HUES64 (cell line): Measurements from ENCODE around the gene RIIAD1.
"Not testable (repeated sequence)": the region's sequence is repeated elsewhere in the genome, so short reads cannot be mapped to it uniquely, and the experiment has no call there.

Experiments used
- H3K27ac ChIP-seq: 2 replicates; pipeline ENCODE4 v1.7.0; 2013; ENCODE audit warnings: low read depth, low read length, inconsistent platforms
- H3K27me3 ChIP-seq: 2 replicates; pipeline ENCODE4 v1.6.1; 2013; ENCODE audit warnings: mild to moderate bottlenecking, low read length; ENCODE audit not compliant: insufficient read depth
- H3K36me3 ChIP-seq: 2 replicates; pipeline ENCODE4 v1.6.1; 2013; ENCODE audit warnings: mild to moderate bottlenecking, low read length; ENCODE audit not compliant: insufficient read depth
- H3K4me1 ChIP-seq: 2 replicates; pipeline ENCODE4 v1.6.1; 2013; ENCODE audit warnings: mild to moderate bottlenecking, low read length, moderate library complexity; ENCODE audit not compliant: insufficient read depth
- H3K4me3 ChIP-seq: 2 replicates; pipeline ENCODE4 v1.5.1; 2013; ENCODE audit warnings: mild to moderate bottlenecking, low read length, moderate library complexity
- H3K9ac ChIP-seq: 2 replicates; pipeline ENCODE4 v1.6.1; 2013; ENCODE audit warnings: mild to moderate bottlenecking, low read depth, low read length
- H3K9me3 ChIP-seq: 2 replicates; pipeline ENCODE4 v1.6.1; 2013; ENCODE audit warnings: low read depth, low read length; ENCODE audit not compliant: insufficient read depth
- WGBS: fragments of 150-250, 120-280 bp; methylation state at CpG from one replicate; pipeline ENCODE4 v1.1.7; 2013; ENCODE audit warnings: missing lambda C conversion rate; 5-methylcytosine and 5-hydroxymethylcytosine counted together

The RIIAD1 gene

DNA sequence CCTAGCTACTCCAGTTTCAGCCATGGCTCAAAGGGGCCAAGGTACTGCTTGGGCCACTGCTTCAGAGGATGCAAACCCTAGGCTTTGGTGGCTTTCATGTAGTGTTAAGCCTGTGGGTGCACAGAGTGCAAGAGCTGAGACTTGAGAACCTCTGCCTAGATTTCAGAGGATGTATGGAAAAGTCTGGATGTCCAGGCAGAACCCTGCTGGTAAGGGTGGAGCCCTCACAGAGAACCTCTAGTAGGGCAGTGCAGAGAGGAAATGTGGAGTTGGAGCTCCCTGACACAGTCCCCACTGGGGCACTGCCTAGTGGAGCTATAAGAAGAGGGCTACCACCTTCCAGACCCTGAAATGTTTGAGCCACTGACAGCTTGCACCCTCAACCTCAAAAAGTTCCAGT is 16.2 kb downstream of the RIIAD1 start:
- no peaks in the 10 kb centered on the region for H3K4me1 ChIP-seq
- H3K36me3 ChIP-seq, result no peaks in the 10 kb centered on the region
- peaks cover 19% of the 10 kb centered on the region for H3K9me3 ChIP-seq
- H3K27ac ChIP-seq, result no peak overlapping the region; the same call in 1 of the 2 replicates
- H3K27me3 ChIP-seq, result no peaks in the 10 kb centered on the region
- no peak overlapping the region for H3K4me3 ChIP-seq
- H3K9ac ChIP-seq, result no peak overlapping the region

DNA sequence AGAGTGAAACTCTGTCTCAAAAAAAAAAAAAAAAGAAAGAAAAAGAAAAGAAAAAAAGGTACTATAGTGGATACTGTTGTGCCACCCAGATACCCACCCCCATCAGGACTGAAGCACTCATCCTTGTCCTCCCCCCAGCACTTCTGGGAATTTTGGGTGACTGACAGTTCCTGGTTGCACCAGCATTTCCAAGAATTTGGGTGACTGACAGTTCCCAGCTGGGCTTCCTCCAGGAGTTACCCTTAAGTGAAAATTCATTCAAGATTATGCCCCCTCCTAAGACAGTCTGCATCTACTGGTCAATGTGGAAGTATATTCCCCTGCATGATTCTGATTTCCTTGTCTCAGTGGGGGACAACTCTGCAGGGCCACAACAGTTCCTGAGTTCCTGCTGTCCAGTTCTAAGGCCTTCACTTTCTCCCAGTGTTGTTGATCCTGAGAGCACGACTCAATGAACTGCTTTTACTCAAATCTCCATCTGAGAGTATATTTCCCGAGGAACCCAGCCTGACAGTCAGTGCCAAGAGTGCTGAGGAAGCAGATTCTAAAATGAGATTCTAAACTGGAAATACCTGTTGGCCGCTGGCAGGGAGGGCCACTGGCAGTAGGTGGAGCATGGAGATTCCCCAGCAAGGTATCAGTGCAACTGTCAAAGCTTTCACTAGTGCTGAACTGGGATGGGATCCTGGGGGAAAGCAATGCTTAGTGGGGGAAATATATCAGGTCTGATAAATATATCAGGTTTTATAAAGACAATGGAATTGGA is 18.5 kb downstream of the RIIAD1 start:
- no peak overlapping the region for H3K9ac ChIP-seq
- no peak overlapping the region for H3K4me3 ChIP-seq
- peaks cover 19% of the 10 kb centered on the region for H3K9me3 ChIP-seq
- H3K36me3 ChIP-seq, result no peaks in the 10 kb centered on the region
- H3K4me1 ChIP-seq, result no peaks in the 10 kb centered on the region
- WGBS, result 93% methylated on average over 3 of the region's 3 CpGs
- no peak overlapping the region for H3K27ac ChIP-seq
- H3K27me3 ChIP-seq, result peaks cover 16% of the 10 kb centered on the region

DNA sequence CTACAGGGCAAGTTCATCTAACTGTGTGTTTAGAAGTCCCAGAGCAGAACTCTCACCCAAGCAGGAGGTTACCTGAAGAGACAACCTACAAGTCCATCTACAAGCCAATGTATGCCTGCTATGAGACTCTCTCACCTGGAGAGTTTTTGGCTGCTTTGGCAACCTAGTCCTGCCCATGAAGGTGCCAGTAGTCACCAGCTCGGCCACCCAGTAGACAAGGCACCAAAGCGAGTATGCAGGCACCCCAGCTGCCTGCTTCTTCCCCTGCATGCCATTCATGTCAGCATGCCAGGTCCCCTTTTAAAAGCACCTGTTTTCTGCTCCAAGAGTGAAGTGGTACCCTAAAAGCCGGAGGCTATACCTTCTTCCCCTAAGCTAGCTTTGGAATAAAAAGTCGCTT is 20.2 kb downstream of the RIIAD1 start:
- no peak overlapping the region for H3K27ac ChIP-seq
- H3K36me3 ChIP-seq, result no peaks in the 10 kb centered on the region
- WGBS, result 92% methylated on average over 4 of the region's 4 CpGs
- H3K9me3 ChIP-seq, result peaks cover 19% of the 10 kb centered on the region
- no peak overlapping the region for H3K9ac ChIP-seq
- H3K4me3 ChIP-seq, result no peak overlapping the region
- H3K4me1 ChIP-seq, result no peaks in the 10 kb centered on the region
- H3K27me3 ChIP-seq, result peaks cover 21% of the 10 kb centered on the region

DNA sequence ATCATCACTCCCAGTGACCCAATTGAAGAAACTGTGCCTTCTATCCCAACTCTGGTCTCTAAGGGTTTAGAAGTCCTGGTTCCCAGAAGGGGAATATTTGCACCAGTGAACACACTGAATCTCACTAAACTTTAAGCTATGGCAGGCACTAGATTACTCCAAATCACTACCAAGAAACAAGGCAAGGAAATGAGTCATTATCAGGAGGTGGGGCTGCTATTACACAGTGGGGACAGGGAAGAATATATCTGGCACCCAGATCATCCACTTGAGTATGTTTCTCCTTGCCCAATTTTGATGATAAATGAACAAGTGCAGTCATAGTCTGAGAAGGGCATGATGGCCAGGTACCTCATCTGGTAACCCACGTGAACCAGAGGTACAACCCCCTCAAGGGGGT is 35.0 kb downstream of the RIIAD1 start:
- 96% methylated on average over 1 of the region's 1 CpG for WGBS

DNA sequence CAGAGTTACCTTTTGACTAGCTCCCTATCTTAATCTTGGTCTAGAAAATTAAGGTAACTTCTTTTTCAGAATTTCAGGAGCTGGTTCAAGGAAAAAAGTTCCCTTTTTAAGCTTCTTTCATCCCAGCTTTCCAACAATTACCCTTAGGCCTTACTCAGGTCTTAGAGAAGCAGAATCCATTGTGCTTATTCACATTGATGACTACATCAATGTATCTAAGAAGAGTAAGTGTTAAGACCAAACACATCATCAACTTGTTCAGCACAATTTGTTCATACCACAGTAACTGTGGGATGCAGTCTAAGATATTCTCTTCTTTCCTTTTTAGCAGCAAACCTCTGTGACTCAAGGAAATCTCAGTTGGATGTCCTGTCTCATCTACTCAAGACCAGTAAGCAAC is 37.9 kb downstream of the RIIAD1 start:
- no peaks in the 10 kb centered on the region for H3K27me3 ChIP-seq
- H3K9me3 ChIP-seq, result no peaks in the 10 kb centered on the region
- H3K4me1 ChIP-seq, result peaks cover 11% of the 10 kb centered on the region
- H3K27ac ChIP-seq, result no peak overlapping the region
- no peak overlapping the region for H3K4me3 ChIP-seq
- H3K9ac ChIP-seq, result no peak overlapping the region
- H3K36me3 ChIP-seq, result peaks cover 44% of the 10 kb centered on the region

More for the DNA sequence above, 35.0 kb downstream of the RIIAD1 start:
- no peaks in the 10 kb centered on the region for H3K9me3 ChIP-seq
- no peak overlapping the region for H3K27ac ChIP-seq
- H3K4me1 ChIP-seq, result no peaks in the 10 kb centered on the region
- no peak overlapping the region for H3K9ac ChIP-seq
- H3K4me3 ChIP-seq, result no peak overlapping the region
- H3K36me3 ChIP-seq, result peaks cover 34% of the 10 kb centered on the region
- H3K27me3 ChIP-seq, result no peaks in the 10 kb centered on the region

DNA sequence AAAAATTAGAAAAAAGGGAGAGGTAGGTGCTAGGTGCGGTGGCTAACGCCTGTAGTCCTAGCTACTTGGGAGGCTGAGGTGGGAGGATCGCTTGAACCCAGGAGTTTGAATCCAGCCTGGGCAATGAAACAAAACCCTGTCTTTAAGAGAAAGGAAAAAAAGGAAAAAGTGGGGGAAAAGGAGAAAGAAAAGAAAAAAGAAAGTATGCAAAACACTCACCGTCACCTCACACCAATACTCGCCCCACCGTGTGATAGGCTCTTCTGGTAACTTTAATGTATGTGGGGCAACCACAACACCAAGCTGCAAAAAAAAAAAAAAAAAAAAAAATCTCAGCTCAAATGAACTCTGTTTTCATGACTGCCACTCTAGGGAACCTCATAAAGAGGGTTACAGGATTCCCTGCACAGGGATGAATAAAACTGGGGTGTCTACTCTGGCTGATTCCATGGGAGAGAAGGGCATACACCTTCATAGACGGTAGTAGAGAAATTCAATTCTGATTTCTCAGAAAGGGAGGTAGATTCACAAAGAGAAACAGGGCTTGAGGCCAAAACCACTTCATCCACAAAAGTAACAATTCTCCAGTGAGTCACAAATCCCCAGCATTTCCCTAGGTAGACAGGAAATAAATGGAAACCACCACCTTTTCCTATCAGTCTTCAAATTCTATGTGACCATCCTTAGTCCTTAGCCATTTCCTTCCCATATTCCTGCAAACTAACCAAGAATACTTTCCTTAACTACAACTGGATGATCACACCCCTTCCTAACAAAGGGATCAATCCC is 39.5 kb downstream of the RIIAD1 start:
- Histone ChIP-seq H3K36me3 (peaks cover 44% of the 10 kb centered on the region), H3K9ac (no peak overlapping the region), H3K27me3 (no peaks in the 10 kb centered on the region), H3K9me3 (no peaks in the 10 kb centered on the region), H3K27ac (no peak overlapping the region), H3K4me3 (no peak overlapping the region), H3K4me1 (peaks cover 13% of the 10 kb centered on the region)
- 84% methylated on average over 4 of the region's 7 CpGs for WGBS

DNA sequence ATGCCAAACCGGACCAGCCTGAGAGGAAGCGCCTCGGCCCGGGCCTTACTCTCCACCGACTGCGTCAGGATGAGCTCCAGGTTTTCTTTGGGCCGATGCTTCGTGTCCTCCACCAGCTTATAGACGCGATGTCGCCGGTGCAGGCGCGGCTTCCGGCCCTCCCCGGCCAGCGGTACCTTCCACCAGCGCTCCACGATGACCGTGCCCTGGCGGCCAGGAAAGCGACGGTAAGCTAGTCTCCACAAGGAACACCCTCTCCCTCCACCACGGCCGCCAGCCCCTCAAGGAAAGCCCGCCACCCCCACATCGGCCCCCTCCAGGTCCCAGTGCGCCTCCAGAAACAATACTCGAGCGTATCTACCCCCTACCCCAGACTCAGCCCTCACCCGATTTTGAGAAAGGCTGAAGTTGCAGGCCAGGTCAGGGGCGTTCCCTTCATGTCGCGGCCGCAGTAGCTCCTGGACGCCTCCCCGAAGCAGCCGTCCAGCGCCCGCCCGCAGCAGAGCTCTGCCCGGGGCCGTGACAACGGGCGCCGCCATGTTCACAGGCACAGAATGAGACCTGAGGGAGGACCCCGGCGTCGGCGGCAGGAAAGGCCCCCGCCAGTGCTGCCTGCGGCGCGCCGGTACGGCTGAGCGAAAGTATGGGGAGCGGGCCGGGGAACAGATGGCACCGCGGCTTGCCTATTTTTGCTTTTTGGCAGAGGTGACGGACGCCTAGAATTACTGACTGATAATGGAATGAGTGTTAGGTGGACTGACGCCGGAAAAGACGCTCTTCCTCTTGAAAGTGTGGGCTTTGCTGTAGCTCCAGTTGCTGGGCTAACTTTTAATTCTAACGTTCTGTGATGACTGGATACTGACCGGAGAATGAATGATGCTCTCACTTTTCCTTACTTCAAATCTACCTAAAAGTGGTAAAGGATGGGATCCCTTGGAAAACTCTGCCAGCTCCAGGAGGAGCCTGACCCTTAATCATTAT is 41.9 kb downstream of the RIIAD1 start, which contains the start of gene MRPL9:
MRPL9 (minus strand) TSS at position 556 of the 981 bp plus-strand sequence; CDS start at position 539, 17 bp downstream.
- Histone ChIP-seq H3K4me3 (peak within 1 kb of the TSS; percentile 95), H3K36me3 (peaks cover 36% of the 10 kb centered on the region), H3K9ac (peak within 1 kb of the TSS; percentile 92), H3K9me3 (no peaks in the 10 kb centered on the region), H3K27me3 (no peaks in the 10 kb centered on the region), H3K27ac (peak within 1 kb of the TSS; percentile 90), H3K4me1 (peaks cover 13% of the 10 kb centered on the region)
- under 1% methylated on average over 66 of the region's 68 CpGs for WGBS

DNA sequence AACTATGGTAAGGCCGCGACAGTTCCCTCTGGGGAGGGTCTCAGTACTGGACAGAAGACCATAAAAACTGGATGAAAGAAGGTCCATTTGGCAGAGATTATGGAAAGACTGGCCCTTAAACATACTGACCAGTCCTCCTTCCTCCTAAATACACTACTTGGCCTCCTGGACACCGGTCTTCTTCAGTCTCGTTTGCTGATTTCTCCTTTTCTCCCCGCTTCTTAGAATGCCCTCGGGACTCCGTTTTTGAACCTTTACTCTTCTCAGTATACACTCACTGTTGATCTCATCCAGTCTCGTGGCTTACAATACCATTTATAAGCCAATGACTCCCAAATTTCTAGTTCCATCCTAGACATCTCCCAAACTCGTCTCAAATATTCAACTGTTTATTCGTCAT is 42.7 kb downstream of the RIIAD1 start:
- peak overlapping the region; percentile 95 for H3K4me3 ChIP-seq
- no peaks in the 10 kb centered on the region for H3K27me3 ChIP-seq
- no peaks in the 10 kb centered on the region for H3K9me3 ChIP-seq
- peak overlapping the region; percentile 12 for H3K27ac ChIP-seq
- peaks cover 31% of the 10 kb centered on the region for H3K36me3 ChIP-seq
- peaks cover 13% of the 10 kb centered on the region for H3K4me1 ChIP-seq
- 78% methylated on average over 10 of the region's 10 CpGs for WGBS
- peak overlapping the region; percentile 92 for H3K9ac ChIP-seq

DNA sequence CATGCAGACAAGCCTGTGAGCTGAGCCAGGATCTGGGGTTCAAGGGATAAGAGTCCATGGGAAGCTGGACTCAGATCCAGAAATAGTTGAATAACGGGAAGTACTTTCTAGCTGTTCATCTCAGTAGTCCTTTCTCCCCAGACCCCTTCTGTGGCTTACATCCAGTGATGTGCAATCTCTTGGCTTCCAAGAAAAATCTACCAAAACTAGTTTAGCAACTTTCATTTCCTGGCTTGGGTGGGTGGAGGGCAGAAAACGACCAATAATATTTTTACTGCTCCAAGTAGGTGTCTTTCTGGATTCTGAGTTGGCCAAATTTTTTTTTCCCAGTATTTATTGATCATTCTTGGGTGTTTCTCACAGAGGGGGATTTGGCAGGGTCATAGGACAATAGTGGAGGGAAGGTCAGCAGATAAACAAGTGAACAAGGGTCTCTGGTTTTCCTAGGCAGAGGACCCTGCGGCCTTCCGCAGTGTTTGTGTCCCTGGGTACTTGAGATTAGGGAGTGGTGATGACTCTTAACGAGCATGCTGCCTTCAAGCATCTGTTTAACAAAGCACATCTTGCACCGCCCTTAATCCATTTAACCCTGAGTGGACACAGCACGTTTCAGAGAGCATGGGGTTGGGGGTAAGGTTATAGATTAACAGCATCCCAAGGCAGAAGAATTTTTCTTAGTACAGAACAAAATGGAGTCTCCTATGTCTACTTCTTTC is 47.2 kb downstream of the RIIAD1 start:
- H3K27ac ChIP-seq, result not testable (repeated sequence)
- WGBS, result 91% methylated on average over 2 of the region's 7 CpGs

DNA sequence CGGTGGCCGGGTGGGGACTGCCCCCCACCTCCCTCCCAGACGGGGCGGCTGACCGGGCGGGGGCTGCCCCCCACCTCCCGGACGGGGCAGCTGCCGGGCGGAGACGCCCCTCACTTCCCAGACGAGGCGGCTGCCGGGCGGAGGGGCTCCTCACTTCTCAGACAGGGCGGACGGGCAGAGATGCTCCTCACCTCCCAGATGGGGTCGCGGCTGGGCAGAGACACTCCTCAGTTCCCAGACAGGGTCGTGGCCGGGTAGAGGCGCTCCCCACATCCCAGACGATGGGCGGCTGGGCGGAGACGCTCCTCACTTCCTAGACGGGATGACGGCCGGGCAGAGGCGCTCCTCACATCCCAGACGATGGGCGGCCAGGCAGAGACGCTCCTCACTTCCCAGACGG is 47.9 kb downstream of the RIIAD1 start:
- H3K9ac ChIP-seq, H3K4me1 ChIP-seq: not testable (repeated sequence)

More for the DNA sequence above, 47.2 kb downstream of the RIIAD1 start:
- H3K4me3 ChIP-seq, H3K36me3 ChIP-seq, H3K9ac ChIP-seq, H3K4me1 ChIP-seq, H3K27me3 ChIP-seq, H3K9me3 ChIP-seq: not testable (repeated sequence)

More for the DNA sequence above, 47.9 kb downstream of the RIIAD1 start:
- not testable (repeated sequence) for H3K36me3 ChIP-seq, H3K27ac ChIP-seq, H3K4me3 ChIP-seq, H3K9me3 ChIP-seq, H3K27me3 ChIP-seq
- 92% methylated on average over 33 of the region's 34 CpGs for WGBS
